Measurements from ENCODE around the gene HEXD. TPM values are rescaled to one million over a fixed set of nuclear protein-coding genes. Genes with fewer than 3 reads are reported as not detected.

Gene HEXD
- total RNA-seq, 2 donors from 2014 or later: 32.2 to 33.4 TPM

DNA sequence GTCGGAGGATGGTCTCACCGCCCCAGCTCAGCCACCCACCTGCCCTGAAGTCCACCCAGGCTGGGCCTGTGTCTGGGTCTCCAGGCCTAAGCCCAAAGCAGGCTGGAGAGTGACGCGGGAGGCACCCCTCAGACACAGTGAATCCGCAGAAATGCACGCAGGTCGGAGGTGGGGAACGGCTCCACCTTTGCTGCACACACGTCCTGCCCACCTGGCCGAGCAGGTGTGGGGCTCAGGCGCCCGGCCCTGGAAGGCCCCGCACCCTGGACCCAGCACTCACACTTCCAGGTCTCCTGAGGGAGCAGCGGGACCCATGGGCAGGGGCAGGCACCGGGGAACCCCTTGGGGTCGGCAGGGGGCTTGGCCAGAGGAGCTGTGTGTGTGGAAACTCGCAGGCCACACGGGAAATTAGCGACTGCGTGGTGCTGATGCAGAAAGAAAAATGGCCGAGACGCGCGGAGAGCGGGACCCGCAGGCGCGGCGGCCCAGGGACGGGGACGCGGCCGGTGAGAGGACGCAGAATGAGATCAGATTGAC lies 21.8 kb downstream of the HEXD start:
- H3K4me3 Mint-ChIP-seq: no peak overlapping the region
- H3K27me3 Mint-ChIP-seq: no peaks in the 10 kb centered on the region
- DNase-seq (no peak), ATAC-seq (no peak)
- no peaks in the 10 kb centered on the region for H3K4me1 Mint-ChIP-seq
- H3K36me3 Mint-ChIP-seq (ENCODE audit: low read depth): no peaks in the 10 kb centered on the region
- H3K27ac Mint-ChIP-seq: no peak overlapping the region
- H3K9me3 ChIP-seq (ENCODE audit: control insufficient read depth, low read length, poor library complexity, severe bottlenecking): no peaks in the 10 kb centered on the region

DNA sequence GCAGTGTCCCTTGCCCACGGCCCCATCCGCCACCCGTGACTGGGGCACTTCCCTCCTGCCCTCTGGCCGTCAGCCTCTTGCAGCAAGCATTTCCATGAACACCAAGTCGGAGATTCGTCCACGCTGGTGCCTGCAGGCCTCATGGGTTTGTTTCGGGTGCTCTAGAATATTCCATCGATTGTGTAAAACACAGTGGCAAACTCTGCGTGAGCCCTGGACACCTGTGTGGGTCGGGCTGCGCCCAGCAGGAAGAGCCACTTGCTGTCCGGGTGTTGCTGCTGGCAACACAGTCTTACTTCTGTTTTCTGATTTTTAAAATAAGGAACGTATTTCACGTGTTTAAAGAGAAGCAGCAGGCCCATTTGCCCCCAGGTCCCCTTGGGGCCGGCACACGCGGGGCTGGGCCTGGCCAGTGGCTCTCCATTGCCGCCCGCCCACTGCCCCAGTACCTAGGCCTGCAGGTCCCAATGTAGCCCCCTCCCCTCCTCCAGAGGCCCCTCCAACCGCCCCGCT lies 22.4 kb downstream of the HEXD start:
- H3K9me3 ChIP-seq (ENCODE audit: control insufficient read depth, low read length, poor library complexity, severe bottlenecking): no peaks in the 10 kb centered on the region
- Mint-ChIP-seq H3K36me3 (ENCODE audit: low read depth) (no peaks in the 10 kb centered on the region), H3K27ac (no peak overlapping the region), H3K4me1 (no peaks in the 10 kb centered on the region), H3K27me3 (no peaks in the 10 kb centered on the region), H3K4me3 (no peak overlapping the region)
- no peak for ATAC-seq
- DNase-seq: no peak

DNA sequence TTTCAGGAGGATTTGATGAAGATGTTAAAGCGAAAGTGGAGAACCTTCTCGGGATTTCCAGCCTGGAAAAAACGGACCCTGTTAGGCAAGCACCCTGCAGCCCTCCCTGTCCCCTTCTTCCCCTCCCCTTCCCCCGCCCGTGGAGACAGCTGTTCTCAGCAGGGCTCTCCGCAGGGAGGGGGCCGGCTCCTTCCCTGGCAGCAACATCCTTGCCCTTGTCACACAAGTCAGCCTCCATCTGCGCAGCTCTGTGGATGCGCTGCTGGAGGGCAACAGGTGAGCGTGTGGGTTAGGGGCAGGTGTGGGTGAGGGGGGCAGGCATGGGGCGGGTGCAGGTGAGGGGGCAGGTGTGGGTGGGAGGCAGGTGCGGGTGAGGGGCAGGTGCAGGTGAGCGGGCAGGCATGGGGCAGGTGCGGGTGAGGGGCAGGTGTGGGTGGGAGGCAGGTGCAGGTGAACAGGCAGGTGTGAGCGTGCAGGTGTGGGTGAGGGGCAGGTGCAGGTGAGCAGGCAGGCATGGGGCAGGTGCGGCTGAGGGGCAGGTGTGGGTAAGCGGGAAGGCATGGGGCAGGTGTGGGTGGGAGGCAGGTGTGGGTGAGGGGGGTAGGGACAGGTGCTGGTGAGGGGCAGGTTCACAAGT lies 23.0 kb downstream of the HEXD start:
- ATAC-seq (no peak), DNase-seq (no peak)
- Mint-ChIP-seq H3K27ac (no peak overlapping the region), H3K36me3 (ENCODE audit: low read depth) (no peaks in the 10 kb centered on the region), H3K4me1 (no peaks in the 10 kb centered on the region), H3K4me3 (no peak overlapping the region), H3K27me3 (no peaks in the 10 kb centered on the region)
- H3K9me3 ChIP-seq (ENCODE audit: control insufficient read depth, low read length, poor library complexity, severe bottlenecking): no peaks in the 10 kb centered on the region

DNA sequence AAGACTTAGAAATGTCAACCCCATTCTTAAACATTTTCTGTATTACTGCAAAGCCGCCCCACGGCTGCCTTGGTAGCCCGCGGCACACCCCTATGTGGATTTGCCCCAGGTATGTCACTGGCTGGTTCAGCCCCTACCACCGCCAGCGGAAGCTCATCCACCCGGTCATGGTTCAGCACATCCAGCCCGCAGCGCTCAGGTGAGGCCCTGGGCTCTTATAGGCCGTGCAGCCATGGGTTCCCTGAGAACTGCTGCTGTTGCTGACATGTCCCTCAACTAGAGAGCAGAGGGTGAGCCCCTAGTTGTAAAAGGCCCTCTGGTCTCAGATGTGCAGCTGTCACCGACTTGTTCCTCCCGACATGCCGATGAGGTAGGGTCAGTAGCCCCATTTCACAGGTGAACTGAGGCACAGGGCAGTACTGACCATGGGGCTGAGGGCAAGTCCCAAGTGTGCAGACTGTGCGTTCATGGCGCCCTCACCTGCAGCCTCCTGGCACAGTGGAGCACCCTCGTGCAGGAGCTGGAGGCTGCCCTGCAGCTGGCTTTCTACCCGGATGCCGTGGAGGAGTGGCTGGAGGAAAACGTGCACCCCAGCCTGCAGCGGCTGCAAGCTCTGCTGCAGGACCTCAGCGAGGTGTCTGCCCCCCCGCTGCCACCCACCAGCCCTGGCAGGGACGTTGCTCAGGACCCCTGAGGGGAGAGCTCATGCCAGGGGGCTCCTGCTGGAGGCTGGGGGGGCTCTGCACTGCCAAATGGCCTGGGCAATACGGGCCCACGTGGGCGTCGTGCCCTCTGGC lies 23.7 kb downstream of the HEXD start:
- DNase-seq (no peak), ATAC-seq (no peak)
- Mint-ChIP-seq H3K27ac (peak overlapping the region; percentile 53), H3K4me1 (no peaks in the 10 kb centered on the region), H3K4me3 (no peak overlapping the region), H3K27me3 (no peaks in the 10 kb centered on the region), H3K36me3 (ENCODE audit: low read depth) (no peaks in the 10 kb centered on the region)
- no peaks in the 10 kb centered on the region for H3K9me3 ChIP-seq (ENCODE audit: control insufficient read depth, low read length, poor library complexity, severe bottlenecking)

DNA sequence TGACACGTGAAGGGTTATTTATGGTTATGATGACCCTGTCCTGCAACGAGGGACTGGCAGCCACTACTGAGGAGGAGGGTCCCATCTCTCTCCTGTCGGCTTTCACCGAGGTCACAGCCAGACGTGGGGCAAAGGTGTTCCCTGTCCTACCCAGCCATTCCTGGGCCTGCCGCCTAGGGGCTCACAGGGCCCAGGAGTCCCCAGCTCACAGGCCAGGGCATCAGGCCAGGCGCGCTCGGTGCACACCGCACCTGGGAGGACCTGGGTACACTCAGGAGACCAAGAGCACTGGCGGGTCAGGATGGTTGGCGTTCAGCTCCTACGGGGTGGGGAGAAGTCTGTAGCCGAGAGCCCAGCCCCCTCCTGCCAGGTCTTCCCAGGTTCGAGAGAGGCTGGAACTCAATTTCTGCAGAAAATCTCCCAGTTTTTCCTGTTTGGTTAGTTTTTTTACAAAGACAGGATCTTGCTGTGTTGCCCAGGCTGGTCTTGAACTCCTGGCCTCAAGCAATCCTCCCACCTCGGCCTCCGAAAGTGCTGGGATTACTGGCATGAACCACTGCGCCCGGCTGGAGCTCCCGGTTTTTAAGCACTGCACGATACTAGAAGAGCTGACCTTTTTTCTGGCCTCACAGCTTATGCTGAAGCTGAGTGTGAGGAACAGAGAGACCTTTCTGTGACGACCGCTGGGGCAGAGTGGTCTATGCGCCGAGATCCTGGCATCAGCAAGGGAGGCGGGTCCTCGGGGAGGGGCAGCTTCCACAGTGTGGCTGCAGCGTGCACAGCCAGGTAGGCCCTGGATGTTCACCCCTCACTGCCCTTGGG lies 24.7 kb downstream of the HEXD start:
- no peaks in the 10 kb centered on the region for H3K27me3 Mint-ChIP-seq
- no peaks in the 10 kb centered on the region for H3K9me3 ChIP-seq (ENCODE audit: control insufficient read depth, low read length, poor library complexity, severe bottlenecking)
- ATAC-seq (no peak), DNase-seq (no peak)
- H3K4me1 Mint-ChIP-seq: peaks cover 4% of the 10 kb centered on the region
- H3K36me3 Mint-ChIP-seq (ENCODE audit: low read depth): no peaks in the 10 kb centered on the region
- H3K4me3 Mint-ChIP-seq: no peak overlapping the region
- peak overlapping the region; percentile 53 for H3K27ac Mint-ChIP-seq

DNA sequence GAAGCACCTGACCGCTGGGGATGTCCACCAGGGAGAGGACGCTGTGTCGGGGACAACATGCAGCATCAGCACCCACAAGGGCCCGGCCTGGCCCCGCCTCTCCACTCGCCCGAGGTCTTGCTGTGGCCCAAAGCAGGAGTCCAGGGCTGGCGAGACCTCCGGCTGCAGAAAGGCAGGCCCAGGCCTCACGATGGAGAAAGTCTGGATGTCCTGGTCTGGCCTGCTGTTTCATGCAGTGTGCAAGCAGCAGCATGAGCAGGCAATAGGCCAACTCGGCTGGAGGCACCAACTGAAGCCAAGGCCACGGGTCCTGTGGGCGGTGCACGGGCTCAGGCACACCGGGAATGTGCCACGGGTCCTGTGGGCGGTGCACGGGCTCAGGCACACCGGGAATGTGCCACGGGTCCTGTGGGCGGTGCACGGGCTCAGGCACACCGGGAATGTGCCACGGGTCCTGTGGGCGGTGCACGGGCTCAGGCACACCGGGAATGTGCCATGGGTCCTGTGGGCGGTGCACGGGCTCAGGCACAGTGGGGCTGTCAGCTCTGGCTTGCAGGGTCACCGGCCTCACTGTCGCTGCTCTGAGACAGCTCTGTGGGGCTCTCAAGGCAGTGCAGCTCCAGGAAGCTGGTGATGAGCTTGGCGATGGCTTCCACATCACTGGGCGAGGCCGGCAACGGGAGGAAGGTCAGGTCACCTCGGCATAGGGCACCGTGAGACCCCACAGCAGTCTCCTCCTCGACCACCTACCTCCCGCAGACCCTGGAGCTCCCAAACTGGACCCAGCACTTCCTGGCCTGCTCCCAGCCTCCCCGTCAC lies 25.5 kb downstream of the HEXD start:
- H3K9me3 ChIP-seq (ENCODE audit: control insufficient read depth, low read length, poor library complexity, severe bottlenecking): no peaks in the 10 kb centered on the region
- Mint-ChIP-seq H3K36me3 (ENCODE audit: low read depth) (no peaks in the 10 kb centered on the region), H3K27ac (no peak overlapping the region), H3K4me1 (peaks cover 6% of the 10 kb centered on the region), H3K4me3 (no peak overlapping the region), H3K27me3 (no peaks in the 10 kb centered on the region)
- DNase-seq (no peak), ATAC-seq (no peak)

DNA sequence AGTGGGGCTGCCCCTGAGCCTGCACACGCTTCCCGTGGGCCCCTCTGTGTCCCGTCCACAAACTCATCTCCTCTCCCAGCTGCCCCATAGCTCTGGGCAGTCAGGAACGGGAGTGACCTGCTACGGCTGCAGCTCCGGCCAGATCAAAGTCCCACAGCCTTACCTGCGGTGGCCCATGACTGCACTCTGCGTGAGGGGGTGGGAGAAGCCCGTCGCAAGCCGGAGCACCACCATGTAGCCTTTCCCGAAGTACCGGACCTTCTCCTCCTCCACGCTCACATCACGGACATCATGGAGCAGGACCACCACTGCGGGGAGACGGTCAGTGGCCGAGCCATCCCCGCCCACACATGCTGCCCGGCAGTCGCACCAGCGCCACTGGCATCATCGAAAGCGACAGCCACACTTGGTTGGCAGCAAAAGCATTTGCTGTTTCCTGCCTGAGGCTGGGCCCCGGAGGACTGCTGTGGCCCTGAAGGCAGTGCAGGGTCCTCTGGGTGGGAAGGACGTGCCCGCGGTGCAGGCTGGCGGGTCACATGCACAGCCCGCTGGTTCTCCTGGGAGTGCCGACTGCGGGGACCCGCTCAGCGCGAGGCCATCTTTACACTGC lies 26.2 kb downstream of the HEXD start:
- H3K9me3 ChIP-seq (ENCODE audit: control insufficient read depth, low read length, poor library complexity, severe bottlenecking): no peaks in the 10 kb centered on the region
- Mint-ChIP-seq H3K27ac (no peak overlapping the region), H3K4me3 (no peak overlapping the region), H3K27me3 (no peaks in the 10 kb centered on the region), H3K4me1 (peaks cover 7% of the 10 kb centered on the region), H3K36me3 (ENCODE audit: low read depth) (no peaks in the 10 kb centered on the region)
- ATAC-seq (no peak), DNase-seq (no peak)

DNA sequence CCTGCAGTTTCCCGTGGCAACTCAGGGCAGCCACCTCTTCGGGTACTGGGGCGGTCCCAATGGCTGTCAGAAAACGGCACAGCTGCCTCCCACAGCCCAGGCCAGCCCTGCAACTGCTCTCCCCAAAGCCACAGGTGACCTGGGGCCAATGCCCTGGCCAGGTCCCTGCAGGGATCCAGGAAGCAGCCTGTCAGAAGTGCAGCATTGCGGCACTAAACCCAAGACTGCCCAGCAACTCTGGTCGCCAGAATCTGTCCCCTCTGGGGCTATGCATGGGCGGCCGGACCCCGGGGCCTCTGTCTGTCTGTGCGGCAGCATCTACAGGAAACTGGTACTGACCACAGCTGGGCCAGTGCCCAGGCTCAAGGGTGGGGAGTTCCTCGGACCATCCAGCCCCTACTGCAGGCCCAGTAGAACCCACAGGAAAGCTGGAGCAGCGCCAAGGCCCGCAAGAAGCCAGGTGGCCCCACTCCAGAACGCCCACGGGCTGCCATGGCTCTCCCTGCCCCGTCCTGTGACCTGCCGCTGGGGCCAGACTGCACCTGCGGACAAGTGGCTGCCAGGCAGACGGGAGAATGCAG lies 26.9 kb downstream of the HEXD start:
- no peaks in the 10 kb centered on the region for H3K9me3 ChIP-seq (ENCODE audit: control insufficient read depth, low read length, poor library complexity, severe bottlenecking)
- H3K36me3 Mint-ChIP-seq (ENCODE audit: low read depth): peaks cover 2% of the 10 kb centered on the region
- H3K27ac Mint-ChIP-seq: no peak overlapping the region
- peaks cover 13% of the 10 kb centered on the region for H3K4me1 Mint-ChIP-seq
- DNase-seq (no peak), ATAC-seq (no peak)
- no peaks in the 10 kb centered on the region for H3K27me3 Mint-ChIP-seq
- H3K4me3 Mint-ChIP-seq: no peak overlapping the region

DNA sequence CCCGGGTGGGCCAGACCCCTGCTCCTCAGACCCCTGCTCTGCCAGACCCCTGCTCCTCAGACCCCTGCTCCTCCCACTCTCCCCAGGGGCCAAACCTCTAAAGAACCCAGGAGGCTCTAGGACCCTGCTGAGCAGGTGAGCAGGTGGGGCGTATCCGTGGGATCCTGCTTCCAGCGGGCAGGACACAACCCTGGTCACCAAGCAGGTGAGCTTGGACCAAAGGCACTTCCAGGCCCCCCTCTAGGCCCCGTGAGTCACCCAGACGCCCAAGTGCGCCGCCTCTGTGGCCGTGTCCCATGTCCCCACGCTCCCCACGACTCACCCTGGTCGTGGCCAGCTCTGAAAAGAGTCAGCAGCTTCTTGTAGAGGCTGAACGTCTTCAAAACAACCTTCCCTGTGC lies 27.4 kb downstream of the HEXD start:
- Mint-ChIP-seq H3K27ac (peak overlapping the region; percentile 62), H3K36me3 (ENCODE audit: low read depth) (peaks cover 2% of the 10 kb centered on the region), H3K4me3 (no peak overlapping the region), H3K4me1 (peaks cover 13% of the 10 kb centered on the region), H3K27me3 (no peaks in the 10 kb centered on the region)
- no peaks in the 10 kb centered on the region for H3K9me3 ChIP-seq (ENCODE audit: control insufficient read depth, low read length, poor library complexity, severe bottlenecking)
- ATAC-seq (no peak), DNase-seq (no peak)

DNA sequence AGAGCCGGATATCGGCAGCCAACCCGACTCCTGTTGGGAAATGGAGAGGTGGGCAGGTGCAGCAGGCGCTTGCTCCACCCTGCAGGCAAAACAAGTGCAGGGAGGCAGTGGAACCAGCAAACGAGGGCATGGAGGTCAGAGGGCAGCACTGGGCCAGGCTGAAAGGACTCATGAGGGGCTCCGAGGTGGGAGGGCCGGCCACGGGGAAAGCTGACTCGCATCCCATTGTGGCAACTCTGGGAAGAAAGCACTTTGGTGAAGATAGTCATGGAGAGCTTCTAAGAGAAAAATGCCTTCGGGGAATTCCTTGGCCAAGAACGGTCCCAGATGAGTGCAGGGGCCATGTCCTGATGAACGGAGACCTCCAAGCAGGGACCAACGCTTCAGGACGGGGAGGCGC lies 28.0 kb downstream of the HEXD start:
- H3K27ac Mint-ChIP-seq: peak overlapping the region; percentile 62
- H3K4me1 Mint-ChIP-seq: peaks cover 16% of the 10 kb centered on the region
- no peaks in the 10 kb centered on the region for H3K9me3 ChIP-seq (ENCODE audit: control insufficient read depth, low read length, poor library complexity, severe bottlenecking)
- DNase-seq (no peak), ATAC-seq (no peak)
- H3K27me3 Mint-ChIP-seq: no peaks in the 10 kb centered on the region
- no peak overlapping the region for H3K4me3 Mint-ChIP-seq
- peaks cover 2% of the 10 kb centered on the region for H3K36me3 Mint-ChIP-seq (ENCODE audit: low read depth)

DNA sequence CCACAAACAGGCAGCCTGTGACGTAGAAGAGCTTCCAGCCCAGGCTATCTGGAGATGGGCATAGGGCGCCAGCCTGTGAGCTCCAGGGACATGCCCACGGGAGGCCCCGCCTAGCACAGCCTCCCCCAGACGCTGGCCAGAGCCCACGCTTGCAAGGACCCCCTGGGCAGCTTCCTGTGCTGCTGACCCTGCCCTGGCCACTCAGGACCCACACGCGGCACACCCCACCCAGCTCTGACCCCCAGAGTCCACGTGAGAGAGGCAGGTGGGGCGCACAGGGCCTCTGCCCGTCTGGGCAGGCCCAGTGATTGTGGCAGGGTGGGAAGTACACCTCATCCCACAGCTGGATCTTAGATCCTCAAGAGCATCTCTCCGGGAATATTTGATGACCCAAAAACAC lies 28.5 kb downstream of the HEXD start:
- no peaks in the 10 kb centered on the region for H3K9me3 ChIP-seq (ENCODE audit: control insufficient read depth, low read length, poor library complexity, severe bottlenecking)
- ATAC-seq (no peak), DNase-seq (no peak)
- Mint-ChIP-seq H3K4me3 (no peak overlapping the region), H3K27me3 (no peaks in the 10 kb centered on the region), H3K36me3 (ENCODE audit: low read depth) (peaks cover 2% of the 10 kb centered on the region), H3K4me1 (peaks cover 21% of the 10 kb centered on the region), H3K27ac (peak overlapping the region; percentile 83)

DNA sequence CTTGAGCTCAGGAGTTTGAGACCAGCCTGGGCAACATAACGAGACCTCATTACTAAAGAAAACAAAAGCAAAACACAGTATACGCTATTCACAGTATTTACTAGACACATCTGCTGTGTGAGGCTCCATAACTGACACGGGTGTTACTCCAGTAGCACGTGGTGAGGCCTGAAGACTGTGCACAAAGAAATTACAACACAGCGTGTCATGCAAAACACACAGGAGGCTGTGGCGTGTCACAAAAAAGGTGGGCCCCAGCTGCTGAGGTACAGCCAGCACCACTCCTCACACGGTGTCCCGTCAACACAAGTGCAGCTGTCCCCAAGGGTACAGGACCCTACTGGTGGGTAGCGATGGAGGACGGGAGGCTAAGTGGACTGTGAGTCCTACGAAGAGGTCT lies 29.7 kb downstream of the HEXD start:
- H3K9me3 ChIP-seq (ENCODE audit: control insufficient read depth, low read length, poor library complexity, severe bottlenecking): no peaks in the 10 kb centered on the region
- no peak for ATAC-seq
- no peak for DNase-seq
- H3K27ac Mint-ChIP-seq: peak overlapping the region; percentile 83
- H3K36me3 Mint-ChIP-seq (ENCODE audit: low read depth): peaks cover 2% of the 10 kb centered on the region
- H3K4me1 Mint-ChIP-seq: peaks cover 24% of the 10 kb centered on the region
- no peak overlapping the region for H3K4me3 Mint-ChIP-seq
- H3K27me3 Mint-ChIP-seq: no peaks in the 10 kb centered on the region
